ENCODE measurements around the gene CD37.

GRCh38 chr19:49389406-49389805 is 54.2 kb downstream of the CD37 start:
- TF ChIP-seq, protein P1, sequence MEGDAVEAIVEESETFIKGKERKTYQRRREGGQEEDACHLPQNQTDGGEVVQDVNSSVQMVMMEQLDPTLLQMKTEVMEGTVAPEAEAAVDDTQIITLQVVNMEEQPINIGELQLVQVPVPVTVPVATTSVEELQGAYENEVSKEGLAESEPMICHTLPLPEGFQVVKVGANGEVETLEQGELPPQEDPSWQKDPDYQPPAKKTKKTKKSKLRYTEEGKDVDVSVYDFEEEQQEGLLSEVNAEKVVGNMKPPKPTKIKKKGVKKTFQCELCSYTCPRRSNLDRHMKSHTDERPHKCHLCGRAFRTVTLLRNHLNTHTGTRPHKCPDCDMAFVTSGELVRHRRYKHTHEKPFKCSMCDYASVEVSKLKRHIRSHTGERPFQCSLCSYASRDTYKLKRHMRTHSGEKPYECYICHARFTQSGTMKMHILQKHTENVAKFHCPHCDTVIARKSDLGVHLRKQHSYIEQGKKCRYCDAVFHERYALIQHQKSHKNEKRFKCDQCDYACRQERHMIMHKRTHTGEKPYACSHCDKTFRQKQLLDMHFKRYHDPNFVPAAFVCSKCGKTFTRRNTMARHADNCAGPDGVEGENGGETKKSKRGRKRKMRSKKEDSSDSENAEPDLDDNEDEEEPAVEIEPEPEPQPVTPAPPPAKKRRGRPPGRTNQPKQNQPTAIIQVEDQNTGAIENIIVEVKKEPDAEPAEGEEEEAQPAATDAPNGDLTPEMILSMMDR (IDR thresholded peaks at IDR 0.05): no peak
- TF ChIP-seq POLR2A (IDR thresholded peaks at IDR 0.05): no peak

All from breast epithelium (tissue), 3 donors.